Neural progenitor cell (in vitro differentiated cells): ENCODE data around the gene JMJD6.

Source experiments
- EZH2phosphoT487 ChIP-seq: fragments of 200-600 bp; sonication (generic); IDR thresholded peaks from 2 replicates; pipeline ENCODE4 v1.6.1; 2017; ENCODE audit warnings: antibody characterized with exemption
- TF ChIP-seq, protein P1 (sequence below): fragments of 200-600 bp; sonication (generic); IDR thresholded peaks from 2 replicates; pipeline ENCODE4 v1.5.1; 2017; ENCODE audit warnings: antibody characterized with exemption, mild to moderate bottlenecking

DNA sequence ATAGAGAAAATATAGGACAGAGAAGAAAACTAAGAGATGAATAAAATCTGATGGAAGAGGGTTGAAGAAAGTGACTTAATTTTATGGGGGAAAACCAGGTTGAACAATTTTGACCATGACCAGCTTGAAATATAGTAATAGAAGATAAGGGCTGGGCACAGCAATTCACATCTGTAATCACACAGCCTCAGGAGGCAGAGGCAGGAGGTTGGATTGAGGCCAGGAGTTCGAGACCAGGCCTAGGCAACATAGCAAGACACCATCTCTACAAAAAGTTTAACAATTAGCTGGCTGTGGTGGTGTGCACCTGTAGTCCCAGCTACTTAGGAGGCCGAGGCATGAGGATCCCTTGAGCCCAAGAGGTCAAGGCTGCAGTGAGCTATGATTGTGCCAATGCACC is 24.3 kb downstream of the JMJD6 start:
- TF ChIP-seq, protein P1, sequence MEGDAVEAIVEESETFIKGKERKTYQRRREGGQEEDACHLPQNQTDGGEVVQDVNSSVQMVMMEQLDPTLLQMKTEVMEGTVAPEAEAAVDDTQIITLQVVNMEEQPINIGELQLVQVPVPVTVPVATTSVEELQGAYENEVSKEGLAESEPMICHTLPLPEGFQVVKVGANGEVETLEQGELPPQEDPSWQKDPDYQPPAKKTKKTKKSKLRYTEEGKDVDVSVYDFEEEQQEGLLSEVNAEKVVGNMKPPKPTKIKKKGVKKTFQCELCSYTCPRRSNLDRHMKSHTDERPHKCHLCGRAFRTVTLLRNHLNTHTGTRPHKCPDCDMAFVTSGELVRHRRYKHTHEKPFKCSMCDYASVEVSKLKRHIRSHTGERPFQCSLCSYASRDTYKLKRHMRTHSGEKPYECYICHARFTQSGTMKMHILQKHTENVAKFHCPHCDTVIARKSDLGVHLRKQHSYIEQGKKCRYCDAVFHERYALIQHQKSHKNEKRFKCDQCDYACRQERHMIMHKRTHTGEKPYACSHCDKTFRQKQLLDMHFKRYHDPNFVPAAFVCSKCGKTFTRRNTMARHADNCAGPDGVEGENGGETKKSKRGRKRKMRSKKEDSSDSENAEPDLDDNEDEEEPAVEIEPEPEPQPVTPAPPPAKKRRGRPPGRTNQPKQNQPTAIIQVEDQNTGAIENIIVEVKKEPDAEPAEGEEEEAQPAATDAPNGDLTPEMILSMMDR = no peak
- TF ChIP-seq EZH2phosphoT487 = no peak
